ENCODE data around the gene PLXND1. TPM values are rescaled to one million over a fixed set of nuclear protein-coding genes. Genes with fewer than 3 reads are reported as not detected.

The PLXND1 gene
- total and polyA plus RNA-seq, 2 donors (not counting 1 experiment from before 2014, with no cell fraction given): 3.3 to 74.4 TPM

GRCh38 chr3:129514110-129514509, 92.4 kb downstream of the PLXND1 start:
- H3K36me3 ChIP-seq (replicated peaks in 1 of 2; ENCODE audit: control extremely low read depth in 1 of 2, control insufficient read depth in 1 of 2, extremely low read depth in 1 of 2, insufficient read depth in 2 of 2, low read length in 1 of 2): no peaks in the 10 kb centered on the region
- no peaks in the 10 kb centered on the region for H3K9me3 ChIP-seq (ENCODE audit: control extremely low read depth in 1 of 3, control insufficient read depth in 2 of 3, insufficient read depth in 1 of 3, low read length in 2 of 3)
- no peak overlapping the region for H3K4me3 ChIP-seq (ENCODE audit: control extremely low read depth in 1 of 5, extremely low read depth in 1 of 5, insufficient read depth in 1 of 5, low read depth in 2 of 5, low read length in 4 of 5)
- no peaks in the 10 kb centered on the region for H4K20me1 ChIP-seq (ENCODE audit: control insufficient read depth, insufficient read depth, low read length, poor library complexity, severe bottlenecking)
- no peaks in the 10 kb centered on the region for H3K4me1 ChIP-seq (ENCODE audit: control insufficient read depth in 2 of 2, insufficient read depth in 2 of 2, low read length in 2 of 2)
- 93% methylated on average over 10 of the region's 10 CpGs for WGBS (ENCODE audit: insufficient coverage)
- no peak overlapping the region for H2AFZ ChIP-seq (ENCODE audit: insufficient read depth, low read depth, low read length, poor library complexity, severe bottlenecking)
- Mint-ChIP-seq H3K9me3 (ENCODE audit: insufficient read depth) (no peaks in the 10 kb centered on the region), H3K4me1 (no peaks in the 10 kb centered on the region), H3K27ac (no peak overlapping the region), H3K27me3 (no peaks in the 10 kb centered on the region), H3K4me3 (no peak overlapping the region)
- H3K27ac ChIP-seq (ENCODE audit: low read length in 2 of 2): no peak overlapping the region
- DNase-seq (no peak), ATAC-seq (ENCODE audit: low read depth) (no peak)
- no peak for TF ChIP-seq CTCF (IDR thresholded peaks at IDR 0.05)
- TF ChIP-seq EZH2 (IDR thresholded peaks at IDR 0.05; ENCODE audit: borderline replicate concordance, insufficient read depth, low read depth, low read length, poor library complexity, severe bottlenecking): no peak
- H3K79me2 ChIP-seq (ENCODE audit: control insufficient read depth, insufficient read depth, low read length): no peaks in the 10 kb centered on the region
- ChIA-PET POLR2A (interaction anchor here (1.0 kb wide), 1 partner anchor 12 kb away, joined by 3 read pairs; no protein-coding TSS in a partner anchor), CTCF (interaction anchor here (1.6 kb wide), 1 partner anchor 24 kb away, joined by 5 read pairs; no protein-coding TSS in a partner anchor)
- H3K4me2 ChIP-seq (replicated peaks; ENCODE audit: low read depth, low read length, poor library complexity, severe bottlenecking): no peak overlapping the region
- H3K27me3 ChIP-seq (replicated peaks in 1 of 4; ENCODE audit: control extremely low read depth in 1 of 4, control insufficient read depth in 3 of 4, insufficient read depth in 4 of 4, low read length in 3 of 4): no peaks in the 10 kb centered on the region
- no peak overlapping the region for H3K9ac ChIP-seq (ENCODE audit: low read length)
- intact Hi-C loops (cut with micrococcal nuclease): no loop called here

GRCh38 chr3:129513705-129514104, 92.8 kb downstream of the PLXND1 start:
- ATAC-seq (ENCODE audit: low read depth): no peak
- WGBS (ENCODE audit: insufficient coverage): 97% methylated on average over 8 of the region's 8 CpGs

More at GRCh38 chr3:129513705-129514104, 92.8 kb downstream of the PLXND1 start:
- H3K9ac ChIP-seq (ENCODE audit: low read length): no peak overlapping the region
- ChIA-PET CTCF (interaction anchor here (1.6 kb wide), 1 partner anchor 23 kb away, joined by 5 read pairs; no protein-coding TSS in a partner anchor), POLR2A (no interaction called here)
- TF ChIP-seq CTCF (IDR thresholded peaks at IDR 0.05) (no peak), EZH2 (IDR thresholded peaks at IDR 0.05; ENCODE audit: borderline replicate concordance, insufficient read depth, low read depth, low read length, poor library complexity, severe bottlenecking) (no peak)
- no peaks in the 10 kb centered on the region for H4K20me1 ChIP-seq (ENCODE audit: control insufficient read depth, insufficient read depth, low read length, poor library complexity, severe bottlenecking)
- Mint-ChIP-seq H3K27me3 (no peaks in the 10 kb centered on the region), H3K27ac (no peak overlapping the region), H3K4me3 (no peak overlapping the region), H3K4me1 (no peaks in the 10 kb centered on the region), H3K9me3 (ENCODE audit: insufficient read depth) (no peaks in the 10 kb centered on the region)
- H3K36me3 ChIP-seq (replicated peaks in 1 of 2; ENCODE audit: control extremely low read depth in 1 of 2, control insufficient read depth in 1 of 2, extremely low read depth in 1 of 2, insufficient read depth in 2 of 2, low read length in 1 of 2): no peaks in the 10 kb centered on the region
- no peak overlapping the region for H2AFZ ChIP-seq (ENCODE audit: insufficient read depth, low read depth, low read length, poor library complexity, severe bottlenecking)
- no peaks in the 10 kb centered on the region for H3K79me2 ChIP-seq (ENCODE audit: control insufficient read depth, insufficient read depth, low read length)
- intact Hi-C loops (cut with micrococcal nuclease): no loop called here
- H3K4me2 ChIP-seq (replicated peaks; ENCODE audit: low read depth, low read length, poor library complexity, severe bottlenecking): no peak overlapping the region
- H3K4me3 ChIP-seq (ENCODE audit: control extremely low read depth in 1 of 5, extremely low read depth in 1 of 5, insufficient read depth in 1 of 5, low read depth in 2 of 5, low read length in 4 of 5): no peak overlapping the region
- H3K27me3 ChIP-seq (replicated peaks in 1 of 4; ENCODE audit: control extremely low read depth in 1 of 4, control insufficient read depth in 3 of 4, insufficient read depth in 4 of 4, low read length in 3 of 4): no peaks in the 10 kb centered on the region
- H3K4me1 ChIP-seq (ENCODE audit: control insufficient read depth in 2 of 2, insufficient read depth in 2 of 2, low read length in 2 of 2): no peaks in the 10 kb centered on the region
- no peak overlapping the region for H3K27ac ChIP-seq (ENCODE audit: low read length in 2 of 2)
- DNase-seq: no peak
- H3K9me3 ChIP-seq (ENCODE audit: control extremely low read depth in 1 of 3, control insufficient read depth in 2 of 3, insufficient read depth in 1 of 3, low read length in 2 of 3): no peaks in the 10 kb centered on the region
